AG04450 (cell line): ENCODE results near the gene OMD. TPM values are rescaled to one million over a fixed set of nuclear protein-coding genes. Genes with fewer than 3 reads are reported as not detected.

Experiments
- CTCF ChIA-PET: fragments of 300-600, 350-600 bp; formaldehyde crosslinking; extraction: SDS; loops from one replicate; lab custom pipeline; 2022; ENCODE audit warnings: antibody characterized with exemption, inconsistent platforms; lab: Charles Lee
- POLR2A ChIA-PET: fragments of 350-600 bp; formaldehyde crosslinking; extraction: SDS; loops from one replicate; lab custom pipeline; 2021; ENCODE audit warnings: antibody characterized with exemption, inconsistent platforms; lab: Yijun Ruan, JAX
- DNase-seq: peaks from one replicate; pipeline ENCODE4 v3.0.0-alpha.2; 2011; ENCODE audit warnings: low read depth, low spot score
- H3K27ac ChIP-seq: one replicate; pipeline ENCODE4 v1.5.1; 2012; ENCODE audit warnings: low read depth, low read length, control low read depth
- H3K27me3 ChIP-seq: one replicate; pipeline ENCODE4 v1.6.0; 2012; ENCODE audit warnings: low read length; ENCODE audit not compliant: control insufficient read depth, insufficient read depth
- H3K4me3 ChIP-seq: 2 replicates; pipeline ENCODE4 v1.5.1; 2011; ENCODE audit warnings: mild to moderate bottlenecking, low read depth, low read length, control low read depth
- H3K9me3 ChIP-seq: 2 replicates; pipeline ENCODE4 v1.5.1; 2012; ENCODE audit warnings: low read length; ENCODE audit not compliant: control insufficient read depth, insufficient read depth
- polyA plus RNA-seq: library from polyadenylated mRNA; depleted of rRNA; stranded (reverse); fragments of >200 nt; gene quantifications from 2 replicates; pipeline ENCODE4 v1.2.3, GENCODE V29; 2011
- TF ChIP-seq, protein P1 (sequence below): IDR thresholded peaks from 2 replicates; pipeline ENCODE4 v1.5.1; 2011; ENCODE audit warnings: low read depth, low read length, control low read depth, inconsistent platforms

OMD gene
- polyA plus RNA-seq, 1 experiment = not detected

- no peaks in the 10 kb centered on the region for H3K27me3 ChIP-seq
- H3K27ac ChIP-seq = no peak overlapping the region
- no peak for DNase-seq
- ChIA-PET CTCF (interaction anchor here (1.0 kb wide), 1 partner anchor 47 kb away, joined by 3 read pairs; no protein-coding TSS in a partner anchor), POLR2A (no interaction called here)
- TF ChIP-seq, protein P1, sequence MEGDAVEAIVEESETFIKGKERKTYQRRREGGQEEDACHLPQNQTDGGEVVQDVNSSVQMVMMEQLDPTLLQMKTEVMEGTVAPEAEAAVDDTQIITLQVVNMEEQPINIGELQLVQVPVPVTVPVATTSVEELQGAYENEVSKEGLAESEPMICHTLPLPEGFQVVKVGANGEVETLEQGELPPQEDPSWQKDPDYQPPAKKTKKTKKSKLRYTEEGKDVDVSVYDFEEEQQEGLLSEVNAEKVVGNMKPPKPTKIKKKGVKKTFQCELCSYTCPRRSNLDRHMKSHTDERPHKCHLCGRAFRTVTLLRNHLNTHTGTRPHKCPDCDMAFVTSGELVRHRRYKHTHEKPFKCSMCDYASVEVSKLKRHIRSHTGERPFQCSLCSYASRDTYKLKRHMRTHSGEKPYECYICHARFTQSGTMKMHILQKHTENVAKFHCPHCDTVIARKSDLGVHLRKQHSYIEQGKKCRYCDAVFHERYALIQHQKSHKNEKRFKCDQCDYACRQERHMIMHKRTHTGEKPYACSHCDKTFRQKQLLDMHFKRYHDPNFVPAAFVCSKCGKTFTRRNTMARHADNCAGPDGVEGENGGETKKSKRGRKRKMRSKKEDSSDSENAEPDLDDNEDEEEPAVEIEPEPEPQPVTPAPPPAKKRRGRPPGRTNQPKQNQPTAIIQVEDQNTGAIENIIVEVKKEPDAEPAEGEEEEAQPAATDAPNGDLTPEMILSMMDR = no peak
- no peak overlapping the region for H3K4me3 ChIP-seq
- no peaks in the 10 kb centered on the region for H3K9me3 ChIP-seq
Measured at GRCh38 chr9:92392690-92393089, 31.6 kb downstream of the OMD start.

- Histone ChIP-seq H3K27me3 (no peaks in the 10 kb centered on the region), H3K27ac (no peak overlapping the region), H3K9me3 (no peaks in the 10 kb centered on the region), H3K4me3 (no peak overlapping the region)
- TF ChIP-seq, protein P1 = no peak
- ChIA-PET CTCF (no interaction called here), POLR2A (no interaction called here)
- DNase-seq = no peak
Measured at GRCh38 chr9:92385953-92386352, 38.3 kb downstream of the OMD start.

- H3K27ac ChIP-seq = no peak overlapping the region
- H3K27me3 ChIP-seq = no peaks in the 10 kb centered on the region
- no peak overlapping the region for H3K4me3 ChIP-seq
- DNase-seq = no peak
- CTCF ChIA-PET = no interaction called here
- H3K9me3 ChIP-seq = no peaks in the 10 kb centered on the region
- POLR2A ChIA-PET = no interaction called here
- TF ChIP-seq, protein P1 = no peak
Measured at GRCh38 chr9:92385477-92385876, 38.8 kb downstream of the OMD start.

DNA sequence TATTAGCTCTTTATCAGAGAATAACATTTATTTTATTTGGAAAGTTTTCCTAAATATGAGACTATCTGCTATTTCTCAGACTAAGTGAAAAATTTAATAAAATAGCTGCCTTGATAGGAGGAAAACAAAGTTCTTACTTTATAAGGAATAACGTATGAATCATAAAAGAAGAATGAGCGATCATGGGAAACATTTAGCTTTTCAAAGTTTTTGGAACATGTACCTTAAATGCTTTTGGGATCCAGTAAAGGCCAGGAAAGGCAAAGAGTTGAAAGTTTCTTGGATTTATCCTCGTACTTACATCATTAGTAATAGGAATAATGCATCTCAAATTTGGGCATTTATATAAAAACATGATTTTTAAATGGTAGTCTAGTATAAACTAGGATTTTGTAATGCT lies 39.3 kb downstream of the OMD start:
- CTCF ChIA-PET = no interaction called here
- TF ChIP-seq, protein P1 = no peak
- no peak overlapping the region for H3K27ac ChIP-seq
- no peaks in the 10 kb centered on the region for H3K27me3 ChIP-seq
- H3K9me3 ChIP-seq = no peaks in the 10 kb centered on the region
- no peak overlapping the region for H3K4me3 ChIP-seq
- no peak for DNase-seq
- POLR2A ChIA-PET = no interaction called here

DNA sequence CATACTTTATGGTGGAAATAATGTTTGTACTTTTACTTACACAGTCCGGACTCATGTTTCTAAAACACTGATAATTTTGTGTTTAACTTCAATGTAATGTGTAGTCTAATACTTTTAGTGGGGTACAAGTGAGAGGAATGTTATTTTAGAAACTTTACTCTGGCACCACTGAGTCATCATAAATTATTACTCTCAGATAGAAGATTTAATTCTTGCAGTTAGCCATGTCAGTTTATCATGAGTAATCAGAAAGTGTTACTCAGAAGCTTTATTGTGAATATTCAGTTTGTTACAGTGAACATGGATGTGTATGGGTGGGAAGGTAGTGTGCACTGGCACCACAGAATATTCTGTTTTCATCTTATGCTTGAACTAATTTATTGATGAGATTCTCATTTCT lies 39.9 kb downstream of the OMD start:
- no peak for DNase-seq
- TF ChIP-seq, protein P1 = no peak
- no peak overlapping the region for H3K27ac ChIP-seq
- H3K4me3 ChIP-seq = no peak overlapping the region
- ChIA-PET CTCF (no interaction called here), POLR2A (interaction anchor here (0.6 kb wide), 1 partner anchor 160 kb away, joined by 3 read pairs; no protein-coding TSS in a partner anchor)
- no peaks in the 10 kb centered on the region for H3K9me3 ChIP-seq
- no peaks in the 10 kb centered on the region for H3K27me3 ChIP-seq
